ENCODE data around the gene GRK6. TPM values are rescaled to one million over a fixed set of nuclear protein-coding genes. Genes with fewer than 3 reads are reported as not detected.

GRK6 gene
- total and polyA plus RNA-seq, 2 experiments from 2014 or later, result 39.6 to 62.1 TPM

GRCh38 chr5:177440990-177441780 is 14.7 kb downstream of the GRK6 start:
- peaks cover 7% of the 10 kb centered on the region for H3K4me1 ChIP-seq (ENCODE audit: low read depth)
- H3K4me3 ChIP-seq, result no peak overlapping the region
- TF ChIP-seq CTCF (IDR thresholded peaks at IDR 0.05; ENCODE audit: low read depth, low read length), result no peak
- H3K27me3 ChIP-seq, result no peaks in the 10 kb centered on the region
- no peak overlapping the region for H3K27ac ChIP-seq
- H3K9me3 ChIP-seq (ENCODE audit: low read depth), result no peaks in the 10 kb centered on the region
- H3K36me3 ChIP-seq, result peaks cover 3% of the 10 kb centered on the region
- no peak for DNase-seq (ENCODE audit: low read depth in 1 of 2, low spot score in 1 of 2)

GRCh38 chr5:177442066-177442826 is 15.8 kb downstream of the GRK6 start:
- TF ChIP-seq CTCF (IDR thresholded peaks at IDR 0.05; ENCODE audit: low read depth, low read length), result no peak
- H3K36me3 ChIP-seq, result no peaks in the 10 kb centered on the region
- H3K27ac ChIP-seq, result no peak overlapping the region
- H3K4me1 ChIP-seq (ENCODE audit: low read depth), result peaks cover 9% of the 10 kb centered on the region
- H3K4me3 ChIP-seq, result no peak overlapping the region
- DNase-seq (ENCODE audit: low read depth in 1 of 2, low spot score in 1 of 2), result no peak
- no peaks in the 10 kb centered on the region for H3K27me3 ChIP-seq
- H3K9me3 ChIP-seq (ENCODE audit: low read depth), result no peaks in the 10 kb centered on the region

- Histone ChIP-seq H3K4me3 (no peak overlapping the region), H3K27me3 (no peaks in the 10 kb centered on the region), H3K4me1 (ENCODE audit: low read depth) (peaks cover 9% of the 10 kb centered on the region), H3K36me3 (no peaks in the 10 kb centered on the region), H3K27ac (no peak overlapping the region), H3K9me3 (ENCODE audit: low read depth) (no peaks in the 10 kb centered on the region)
- DNase-seq (ENCODE audit: low read depth in 1 of 2, low spot score in 1 of 2), result no peak
- TF ChIP-seq CTCF (IDR thresholded peaks at IDR 0.05; ENCODE audit: low read depth, low read length), result no peak
These were observed 16.9 kb downstream of the GRK6 start for GRCh38 chr5:177443144-177443983.

- Histone ChIP-seq H3K4me3 (no peak overlapping the region), H3K36me3 (no peaks in the 10 kb centered on the region), H3K27ac (no peak overlapping the region), H3K4me1 (ENCODE audit: low read depth) (peaks cover 9% of the 10 kb centered on the region), H3K27me3 (no peaks in the 10 kb centered on the region), H3K9me3 (ENCODE audit: low read depth) (no peaks in the 10 kb centered on the region)
- TF ChIP-seq CTCF (IDR thresholded peaks at IDR 0.05; ENCODE audit: low read depth, low read length), result no peak
- no peak for DNase-seq (ENCODE audit: low read depth in 1 of 2, low spot score in 1 of 2)
These were observed 17.9 kb downstream of the GRK6 start for GRCh38 chr5:177444106-177445051.
